GM18907 (cell line): Measurements from ENCODE around the gene KNDC1.
"Not testable (repeated sequence)": the region's sequence is repeated elsewhere in the genome, so short reads cannot be mapped to it uniquely, and the experiment has no call there.

ENCODE experiments used
- ATAC-seq: cut with Tn5 transposase; IDR thresholded peaks from one replicate; pipeline ENCODE4 v1.9.1; 2021; ENCODE audit warnings: mild to moderate bottlenecking, moderate library complexity; ENCODE audit not compliant: unreplicated experiment

KNDC1 gene

DNA sequence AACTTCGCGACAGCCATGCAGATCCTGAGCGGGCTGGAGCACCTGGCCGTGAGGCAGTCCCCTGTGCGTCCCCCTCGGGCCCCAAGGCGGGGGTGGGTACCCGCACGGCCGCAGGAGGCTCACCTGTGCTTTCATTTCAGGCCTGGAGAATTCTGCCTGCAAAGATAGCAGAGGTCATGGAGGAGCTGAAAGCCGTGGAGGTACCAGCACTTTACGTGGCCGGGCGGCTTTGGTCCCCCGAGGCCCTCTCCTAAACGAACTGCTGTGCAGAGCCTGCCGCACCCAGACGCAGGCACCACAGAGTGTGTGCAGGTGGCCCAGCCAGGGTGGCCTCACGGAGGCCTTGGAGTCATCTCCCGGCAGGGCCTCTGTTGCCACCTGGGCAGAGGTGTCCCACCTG, 58.9 kb downstream of the KNDC1 start:
- no peak for ATAC-seq

DNA sequence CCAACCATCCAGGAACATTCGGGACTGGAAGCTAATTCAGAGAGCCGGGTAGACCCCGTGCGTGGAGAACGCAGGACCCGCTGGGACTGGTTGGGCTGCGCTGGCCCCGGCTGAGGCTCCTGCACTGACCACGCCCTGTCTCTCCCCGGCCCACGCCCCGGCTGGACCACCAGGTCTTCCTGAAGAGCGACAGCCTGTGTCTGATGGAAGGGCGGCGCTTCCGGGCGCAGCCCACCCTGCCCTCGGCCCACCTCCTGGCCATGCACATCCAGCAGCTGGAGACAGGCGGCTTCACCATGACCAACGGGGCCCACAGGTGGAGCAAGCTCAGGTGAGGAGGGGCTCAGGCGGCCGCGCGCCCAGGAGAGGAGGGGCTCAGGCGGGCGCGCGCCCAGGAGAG, 59.8 kb downstream of the KNDC1 start:
- ATAC-seq = no peak

DNA sequence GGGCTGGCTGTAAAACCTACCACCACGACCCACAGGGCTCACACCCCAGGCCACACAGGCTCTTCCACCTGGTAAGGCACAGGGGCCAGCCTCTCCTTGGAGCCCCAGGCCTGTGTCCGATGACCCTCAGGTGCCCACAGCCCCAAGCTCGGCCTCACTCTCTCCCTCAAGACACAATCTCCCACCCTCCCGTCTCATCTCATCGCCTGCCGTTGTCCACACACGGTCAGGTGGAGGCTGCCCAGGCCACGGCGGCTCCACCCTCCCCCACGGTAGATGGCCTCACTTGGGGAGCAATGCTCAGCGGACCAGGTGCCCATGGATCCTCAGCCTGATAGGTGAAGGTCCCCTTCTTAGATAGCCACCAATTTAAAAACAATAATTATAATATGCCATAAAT, 61.3 kb downstream of the KNDC1 start:
- no peak for ATAC-seq

DNA sequence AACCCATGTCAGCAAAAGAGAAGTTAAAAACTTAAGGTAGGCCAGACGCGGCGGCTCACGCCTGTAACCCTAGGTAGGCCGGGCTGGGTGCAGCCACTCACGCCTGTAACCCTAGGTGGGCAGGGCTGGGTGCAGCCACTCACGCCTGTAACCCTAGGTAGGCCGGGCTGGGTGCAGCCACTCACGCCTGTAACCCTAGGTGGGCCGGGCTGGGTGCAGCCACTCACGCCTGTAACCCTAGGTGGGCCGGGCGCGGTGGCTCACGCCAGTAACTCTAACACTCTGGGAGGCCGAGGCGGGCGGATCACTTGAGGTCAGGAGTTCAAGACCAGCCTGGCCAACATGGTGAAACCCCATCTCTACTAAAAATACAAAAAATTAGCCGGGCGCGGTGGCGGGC, 61.7 kb downstream of the KNDC1 start:
- ATAC-seq = not testable (repeated sequence)

DNA sequence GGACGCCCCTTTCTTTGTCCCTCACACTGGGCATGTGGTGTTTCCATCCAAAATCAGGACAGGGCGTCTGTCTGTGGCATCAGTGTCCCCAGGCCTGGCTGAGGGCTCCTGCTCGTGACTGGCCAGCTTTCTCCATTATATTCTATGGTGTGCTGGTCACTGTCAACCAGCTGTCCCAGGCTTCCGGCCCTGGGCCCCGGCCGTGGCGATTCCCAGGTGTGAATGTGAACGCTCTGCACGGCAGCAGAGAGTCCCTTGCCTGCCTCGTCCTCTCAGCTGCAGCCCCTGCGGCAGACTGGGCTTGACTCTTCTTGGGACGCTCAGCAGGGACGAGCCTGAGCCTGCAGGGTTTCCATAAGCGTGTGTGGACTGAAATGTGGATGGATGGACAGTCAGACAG, 64.1 kb downstream of the KNDC1 start:
- ATAC-seq = no peak

DNA sequence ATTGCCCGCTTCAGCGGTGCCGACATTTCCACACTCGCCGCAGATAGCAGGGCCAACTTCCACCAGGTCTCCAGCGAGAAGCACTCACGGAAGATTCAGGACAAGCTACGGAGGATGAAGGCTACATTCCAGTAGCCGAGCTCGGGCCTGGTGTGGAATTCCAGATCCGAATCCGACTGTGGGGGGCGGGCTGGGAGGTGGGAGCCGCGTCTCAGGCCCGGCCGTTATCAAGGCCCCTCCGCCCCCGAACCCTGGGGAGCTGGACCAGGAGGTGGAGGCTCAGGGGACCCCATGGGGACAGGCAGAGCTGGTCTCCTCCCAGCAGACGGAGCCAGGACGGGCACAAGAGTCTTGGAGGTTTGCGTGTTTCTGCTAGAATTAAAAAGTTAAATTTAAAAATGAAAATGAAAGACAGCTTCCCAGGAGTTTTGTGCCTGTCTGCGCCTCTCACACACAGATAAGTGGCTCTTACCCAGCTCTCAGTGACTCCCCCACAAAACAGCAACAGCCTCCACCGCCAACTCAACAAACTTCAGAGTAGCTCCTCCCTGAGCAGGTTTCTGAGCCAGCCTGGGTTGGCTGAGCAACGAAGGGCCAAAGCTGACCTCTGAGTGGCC, 64.8 kb downstream of the KNDC1 start:
- ATAC-seq = no peak

DNA sequence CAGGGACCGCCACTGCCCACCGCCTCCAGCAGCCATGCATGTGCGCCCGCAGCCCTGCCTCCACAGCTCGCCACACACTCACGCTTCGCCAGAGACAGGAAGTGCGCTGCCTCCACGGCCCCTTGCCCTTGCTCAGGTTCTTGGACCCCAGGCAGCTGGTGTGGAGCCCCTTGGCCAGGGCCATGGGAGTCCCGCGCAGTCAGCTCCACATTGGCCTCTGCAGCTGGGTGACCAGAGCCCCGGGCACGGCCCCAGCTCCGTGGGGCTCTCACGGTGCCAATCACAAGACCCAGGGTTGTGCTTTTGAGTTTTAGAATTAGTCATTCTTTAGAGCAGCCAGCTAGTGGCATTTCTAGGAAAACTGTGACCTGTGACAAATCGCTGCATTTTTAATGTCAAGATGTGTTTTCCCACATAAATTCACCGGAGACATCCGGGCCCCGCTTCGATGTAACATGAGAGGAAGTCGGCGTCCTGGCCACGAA, 65.7 kb downstream of the KNDC1 start:
- no peak for ATAC-seq

DNA sequence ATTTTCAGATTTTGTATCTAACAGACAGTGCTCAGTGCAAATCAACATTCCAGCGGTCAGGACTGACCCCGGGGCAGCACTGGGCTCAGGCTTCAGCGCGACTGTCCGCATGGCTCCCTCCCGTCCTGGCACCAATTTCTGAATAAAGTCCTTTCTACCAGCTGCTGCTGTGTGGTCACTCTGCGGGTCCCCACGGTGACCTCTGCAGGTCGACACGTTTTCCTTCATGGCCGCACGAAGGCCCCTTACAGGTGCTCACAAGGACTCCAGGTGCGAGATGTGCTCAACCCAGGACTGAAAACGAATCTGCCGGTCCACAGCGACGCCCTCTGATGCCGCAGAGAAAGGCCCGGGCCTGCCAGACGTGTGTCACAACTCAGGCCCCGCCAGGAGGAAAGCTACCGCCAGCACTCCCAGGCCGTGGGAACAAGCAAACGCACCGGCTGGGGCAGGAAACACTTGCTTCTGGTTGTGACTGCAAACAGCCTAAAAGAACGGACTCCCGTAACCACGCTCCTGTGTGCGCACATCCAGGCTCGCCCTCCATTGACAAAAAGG, 66.3 kb downstream of the KNDC1 start:
- ATAC-seq = no peak

DNA sequence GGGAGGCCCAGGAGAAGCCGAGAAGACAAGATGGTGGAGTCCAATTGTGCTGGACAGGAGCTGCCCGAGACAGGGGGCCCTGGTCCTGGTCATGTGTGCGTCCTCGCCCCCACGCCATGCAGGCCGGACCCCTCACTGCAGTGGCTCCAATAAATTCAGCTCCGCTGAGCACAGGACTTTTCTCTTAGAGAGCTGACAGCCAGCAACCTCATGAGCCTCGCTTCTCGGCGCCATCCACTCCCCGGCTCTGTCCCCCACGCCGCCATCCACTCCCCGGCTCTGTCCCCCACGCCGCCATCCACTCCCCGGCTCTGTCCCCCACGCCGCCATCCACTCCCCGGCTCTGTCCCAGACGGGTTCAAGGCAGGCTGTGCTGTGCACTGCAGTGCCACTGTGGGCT, 67.2 kb downstream of the KNDC1 start:
- no peak for ATAC-seq

DNA sequence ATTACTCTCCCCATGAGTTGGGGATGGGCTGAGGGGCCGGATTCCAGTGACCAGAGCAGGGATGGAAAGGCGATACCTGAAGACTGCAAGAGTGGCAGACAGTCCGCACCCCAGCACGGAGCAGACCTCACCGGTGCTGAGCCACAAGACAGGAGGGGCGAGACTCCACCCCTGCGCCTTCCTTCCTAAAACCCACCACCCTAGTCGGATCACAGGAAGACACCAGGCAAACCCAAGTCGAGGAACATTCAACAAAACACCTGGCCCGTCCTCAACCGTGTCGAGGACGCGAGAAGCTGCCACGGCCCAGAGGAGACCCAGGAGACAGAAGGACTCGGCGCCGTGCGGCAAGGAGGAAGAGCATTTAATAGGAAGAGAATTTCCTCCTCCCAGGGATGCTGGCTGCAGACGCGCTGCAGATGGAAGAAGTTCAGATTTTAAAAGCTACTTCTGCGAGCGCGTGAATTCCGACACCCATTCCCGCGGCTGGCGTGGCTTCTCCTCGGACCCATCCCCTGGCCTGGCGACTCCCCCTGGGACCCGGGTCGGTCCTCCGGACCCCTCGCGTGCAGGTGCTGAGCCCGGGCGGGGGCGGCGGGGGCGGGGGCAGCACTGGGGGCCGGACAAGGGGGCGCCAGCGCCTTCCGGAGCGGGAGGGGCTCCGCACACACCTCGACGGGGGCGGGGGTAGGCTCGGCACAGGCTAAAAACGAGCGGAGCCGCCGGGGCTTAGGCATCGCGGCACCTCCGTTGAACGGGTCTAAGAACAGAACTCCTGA, 69.4 kb downstream of the KNDC1 start:
- no peak for ATAC-seq

DNA sequence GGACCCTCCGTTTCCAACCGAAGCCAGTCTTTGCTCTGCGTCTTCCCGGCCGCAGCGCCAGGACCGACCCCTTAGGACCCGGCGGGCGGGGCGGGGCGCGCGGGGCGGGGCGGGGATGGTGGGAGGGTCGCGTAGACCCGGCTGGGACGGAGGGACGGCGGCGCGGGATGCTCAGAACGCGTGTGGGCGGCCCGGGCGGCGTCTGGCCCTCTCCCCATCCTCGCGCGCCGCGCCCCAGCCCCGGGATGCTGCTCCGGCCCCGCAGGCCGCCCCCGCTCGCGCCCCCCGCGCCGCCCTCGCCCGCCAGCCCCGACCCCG, 70.0 kb downstream of the KNDC1 start, which contains the start of gene UTF1:
Gene UTF1 (plus strand): TSS at position 174 of the 318 bp plus-strand sequence. CDS start 72 bp downstream, at position 246.
- no peak for ATAC-seq

DNA sequence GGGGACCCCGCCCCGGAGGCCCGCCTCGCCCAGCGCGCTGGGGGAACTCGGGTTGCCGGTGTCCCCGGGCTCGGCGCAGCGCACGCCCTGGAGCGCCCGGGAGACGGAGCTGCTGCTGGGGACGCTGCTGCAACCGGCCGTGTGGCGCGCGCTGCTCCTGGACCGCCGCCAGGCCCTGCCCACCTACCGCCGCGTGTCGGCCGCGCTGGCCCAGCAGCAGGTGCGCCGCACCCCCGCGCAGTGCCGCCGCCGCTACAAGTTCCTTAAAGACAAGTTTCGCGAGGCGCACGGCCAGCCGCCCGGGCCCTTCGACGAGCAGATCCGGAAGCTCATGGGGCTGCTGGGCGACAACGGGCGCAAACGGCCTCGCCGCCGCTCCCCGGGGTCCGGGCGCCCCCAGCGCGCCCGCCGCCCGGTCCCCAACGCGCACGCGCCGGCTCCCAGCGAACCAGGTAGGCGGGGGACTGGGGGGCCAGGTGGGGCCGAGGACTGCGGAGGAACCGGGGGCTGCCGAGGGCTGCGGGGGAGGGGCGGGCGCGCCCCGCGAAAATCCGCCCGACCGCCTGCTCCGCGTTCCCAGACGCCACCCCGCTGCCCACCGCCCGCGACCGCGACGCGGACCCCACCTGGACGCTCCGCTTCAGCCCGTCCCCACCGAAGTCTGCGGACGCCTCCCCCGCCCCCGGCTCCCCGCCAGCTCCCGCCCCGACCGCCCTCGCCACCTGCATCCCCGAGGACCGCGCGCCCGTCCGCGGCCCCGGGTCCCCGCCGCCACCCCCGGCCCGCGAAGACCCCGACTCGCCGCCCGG, 70.6 kb downstream of the KNDC1 start:
- no peak for ATAC-seq

DNA sequence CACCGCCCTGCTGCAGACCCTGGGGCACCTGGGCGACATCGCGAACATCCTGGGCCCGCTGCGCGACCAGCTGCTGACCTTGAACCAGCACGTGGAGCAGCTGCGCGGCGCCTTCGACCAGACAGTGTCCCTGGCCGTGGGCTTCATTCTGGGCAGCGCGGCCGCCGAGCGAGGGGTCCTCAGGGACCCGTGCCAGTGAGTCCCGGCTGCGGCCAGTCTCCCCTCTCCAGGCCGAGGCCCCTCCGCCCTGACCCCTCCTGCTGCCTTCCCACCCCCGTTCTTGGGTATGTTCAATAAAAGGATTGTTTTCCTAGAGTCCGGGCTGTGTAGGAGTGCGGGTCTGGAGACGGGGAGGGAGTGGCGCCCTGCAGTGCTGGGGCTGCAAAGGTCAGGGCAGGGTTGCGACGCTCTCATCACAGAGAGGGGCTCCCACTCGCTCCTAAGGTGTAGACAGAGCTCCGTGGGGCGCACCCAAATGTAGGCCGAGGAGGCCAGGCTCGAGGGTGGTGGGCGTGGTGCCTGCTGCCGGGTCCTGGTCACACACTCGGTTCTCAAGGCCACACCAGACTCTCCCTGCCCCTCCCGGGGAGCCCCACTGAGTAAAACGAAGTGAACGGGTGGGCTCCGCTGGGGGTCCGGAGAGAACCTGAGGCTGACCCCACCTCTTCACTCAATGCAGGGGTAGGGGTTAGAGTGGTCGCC, 71.4 kb downstream of the KNDC1 start:
- no peak for ATAC-seq

DNA sequence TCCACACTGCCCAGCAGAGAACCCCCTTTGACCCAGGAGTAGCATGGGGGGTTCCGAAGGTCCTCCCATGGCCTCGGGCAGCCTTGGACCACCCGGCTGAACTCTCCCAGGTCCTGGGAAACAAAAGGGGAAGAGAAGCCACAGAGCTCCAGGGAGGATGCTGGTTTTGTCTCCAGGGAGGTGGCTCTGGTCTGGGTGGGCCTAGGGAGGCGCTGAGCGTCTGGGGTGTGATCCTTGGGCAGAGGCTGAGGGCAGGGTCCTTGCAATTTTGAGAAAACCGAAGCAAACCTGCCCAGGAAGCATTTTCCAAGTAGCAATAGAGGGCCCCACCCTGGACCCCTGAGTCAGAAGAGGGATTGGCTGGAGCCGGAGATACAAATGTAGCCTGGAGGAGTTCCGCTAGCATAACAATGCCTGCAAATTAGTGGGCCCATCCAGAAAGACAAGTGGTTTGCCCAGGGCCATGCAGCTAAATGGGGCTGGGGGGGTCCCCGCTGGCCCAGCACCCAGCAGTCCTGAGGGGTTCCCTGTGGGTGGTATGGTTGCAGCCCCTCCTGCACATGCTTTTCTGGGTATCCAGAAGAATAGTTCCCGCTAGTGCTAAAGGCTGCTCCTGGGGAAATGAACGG, 72.0 kb downstream of the KNDC1 start:
- no peak for ATAC-seq

DNA sequence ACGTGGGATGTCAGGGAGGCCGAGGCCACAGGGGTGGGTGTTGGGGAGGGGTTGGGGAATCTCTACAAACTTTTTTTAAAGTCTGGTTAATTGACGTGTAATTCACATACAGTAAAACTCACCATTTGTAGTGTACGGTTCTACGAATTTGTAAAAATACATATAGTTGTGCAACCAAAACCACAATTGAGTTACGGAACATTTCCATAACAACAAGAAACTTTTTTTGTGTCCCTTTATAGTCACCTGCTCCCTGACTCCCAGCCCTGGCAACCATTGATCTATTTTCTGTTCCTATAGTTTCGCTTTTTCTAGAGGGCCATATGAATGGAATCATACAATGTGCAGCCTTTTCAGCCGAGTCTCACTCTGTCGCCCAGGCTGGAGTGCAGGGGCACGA, 74.8 kb downstream of the KNDC1 start:
- ATAC-seq = not testable (repeated sequence)

DNA sequence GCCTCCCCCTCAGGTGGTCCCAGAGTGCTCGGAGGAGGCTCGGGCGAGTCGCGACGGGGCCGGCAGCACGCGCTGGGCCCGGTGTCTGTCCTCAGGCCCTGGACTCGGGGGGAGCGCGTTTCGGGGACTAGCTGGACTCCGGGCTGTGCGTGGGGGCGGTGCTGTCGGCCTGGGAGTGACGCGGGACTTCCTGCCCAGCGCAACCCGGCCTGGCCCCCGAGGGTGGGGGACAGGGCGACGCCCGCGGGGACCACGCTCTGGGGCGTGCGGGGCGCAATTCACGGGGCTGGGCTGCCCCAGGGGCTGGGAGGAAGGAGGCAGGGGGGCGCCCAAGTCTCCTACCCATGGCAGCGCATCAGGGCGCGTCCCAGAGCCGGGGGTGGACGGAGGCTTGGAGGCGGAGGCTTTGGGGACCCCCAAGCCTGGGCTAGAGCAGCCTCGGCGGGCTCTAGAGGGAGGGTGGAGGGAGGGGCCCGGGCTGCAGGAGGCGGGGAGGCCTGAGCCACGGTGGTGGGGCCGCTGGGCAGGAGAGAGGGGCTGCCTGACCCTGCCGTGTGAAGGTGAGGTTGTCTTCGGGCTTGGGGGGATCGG, 75.3 kb downstream of the KNDC1 start:
- ATAC-seq = no peak

DNA sequence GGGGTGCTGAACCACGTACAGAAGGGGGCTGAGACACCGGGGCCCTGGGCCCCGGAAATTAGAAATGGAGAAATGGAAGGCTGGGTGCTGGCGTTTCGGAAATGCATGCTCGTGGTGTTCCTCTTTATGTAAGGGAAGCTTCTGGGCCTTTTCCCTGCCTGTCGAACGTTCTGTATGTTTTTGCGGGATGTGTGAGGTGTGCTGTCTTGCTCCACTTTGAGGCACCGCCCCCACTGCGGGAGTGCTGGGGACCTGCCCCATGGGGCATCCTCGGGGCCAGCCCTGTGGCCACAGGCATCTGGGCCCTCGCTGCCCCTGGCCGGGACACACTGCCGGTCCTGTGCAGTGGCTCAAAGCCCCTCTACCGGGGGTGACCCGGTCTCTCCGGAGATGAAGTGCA, 75.9 kb downstream of the KNDC1 start:
- no peak for ATAC-seq

DNA sequence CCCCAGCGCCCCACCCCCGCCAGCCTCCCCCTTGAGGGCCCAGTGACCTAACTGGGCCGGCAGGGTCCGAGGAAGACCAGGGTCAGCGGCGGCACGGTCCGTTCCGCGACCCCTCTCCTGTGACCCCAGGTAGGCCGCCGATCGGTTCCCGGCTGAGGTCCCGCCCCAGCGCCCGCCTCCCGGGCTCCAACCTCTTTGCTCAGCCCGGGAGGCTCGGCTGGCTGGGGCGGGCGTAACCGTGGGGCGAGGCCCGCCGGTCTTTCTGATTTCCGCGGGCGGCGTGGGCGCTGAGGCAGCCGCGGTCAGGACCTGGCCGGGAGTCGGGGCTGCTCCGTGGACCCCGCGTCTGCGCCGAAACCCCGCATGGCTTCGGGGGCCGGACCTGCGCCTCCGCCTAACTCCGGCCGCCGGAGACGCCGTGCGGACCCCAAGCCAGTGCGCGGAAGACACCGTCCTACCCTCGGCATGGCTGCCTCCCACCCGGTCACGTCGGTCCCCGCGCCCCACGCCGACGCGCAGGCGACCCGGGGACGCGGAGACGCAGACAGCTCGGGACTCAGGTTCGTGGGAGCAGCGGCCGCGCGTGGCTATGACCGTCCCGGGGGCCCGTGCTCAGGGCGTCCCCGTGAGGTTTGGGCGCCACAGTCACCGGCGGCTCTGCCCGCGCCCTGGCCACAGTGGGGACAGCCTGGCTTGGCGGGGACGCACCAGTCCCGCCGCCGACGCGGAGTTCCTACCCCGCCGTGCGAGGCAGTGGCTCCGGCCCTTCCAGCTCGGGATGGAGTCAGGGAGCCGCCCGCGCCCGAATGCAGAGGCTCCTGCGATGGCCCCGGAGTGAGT, 76.6 kb downstream of the KNDC1 start:
- ATAC-seq = no peak

DNA sequence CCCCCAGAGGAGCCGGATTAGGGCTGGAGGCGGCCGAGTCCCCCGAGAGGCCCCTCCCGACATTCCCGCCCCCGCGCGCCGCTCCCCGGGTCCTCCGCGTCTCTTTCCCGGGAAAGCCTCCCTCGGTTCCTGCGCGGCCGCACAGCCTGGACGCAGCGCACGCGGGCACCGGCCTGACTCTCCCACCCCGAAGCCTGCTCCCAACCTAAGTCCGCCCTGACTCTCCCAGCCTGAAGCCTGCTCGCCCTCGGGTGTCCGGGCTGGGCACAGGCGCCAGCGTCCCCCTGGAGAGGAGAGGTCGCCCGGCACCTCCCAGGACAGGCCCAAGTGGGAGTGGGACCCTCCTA, 77.2 kb downstream of the KNDC1 start:
- no peak for ATAC-seq
